GM21381 (cell line): ENCODE results near the gene MZF1.

Source experiments
- ATAC-seq: cut with Tn5 transposase; IDR thresholded peaks from one replicate; pipeline ENCODE4 v1.9.1; 2021; ENCODE audit warnings: mild to moderate bottlenecking, moderate library complexity; ENCODE audit not compliant: unreplicated experiment

Gene MZF1

GRCh38 chr19:58570770-58571574 lies 2.2 kb downstream of the MZF1 start:
- ATAC-seq: no peak

GRCh38 chr19:58569943-58570670 lies 3.0 kb downstream of the MZF1 start:
- no peak for ATAC-seq

GRCh38 chr19:58569191-58569942 lies 3.8 kb downstream of the MZF1 start:
- ATAC-seq: no peak

GRCh38 chr19:58568453-58569130 lies 4.5 kb downstream of the MZF1 start:
- ATAC-seq: no peak

DNA sequence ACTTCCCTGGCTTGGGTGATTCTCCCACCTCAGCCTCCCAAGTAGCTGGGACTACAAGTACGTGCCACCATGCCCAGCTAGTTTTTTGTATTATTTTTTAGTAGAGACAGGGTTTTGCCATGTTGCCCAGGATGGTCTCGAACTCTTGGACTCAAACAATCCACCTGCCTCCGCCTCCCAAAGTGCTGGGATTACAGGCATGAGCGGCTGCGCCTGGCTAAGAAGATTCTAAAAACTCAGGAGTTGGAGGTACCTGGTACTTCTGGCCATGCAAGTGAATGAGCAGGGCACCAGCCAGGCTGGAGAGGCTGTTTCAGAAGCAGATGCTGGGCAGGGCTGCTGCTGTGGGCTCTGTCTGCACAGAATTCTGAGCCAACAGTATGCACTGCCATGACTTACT lies 6.1 kb downstream of the MZF1 start:
- ATAC-seq: no peak

DNA sequence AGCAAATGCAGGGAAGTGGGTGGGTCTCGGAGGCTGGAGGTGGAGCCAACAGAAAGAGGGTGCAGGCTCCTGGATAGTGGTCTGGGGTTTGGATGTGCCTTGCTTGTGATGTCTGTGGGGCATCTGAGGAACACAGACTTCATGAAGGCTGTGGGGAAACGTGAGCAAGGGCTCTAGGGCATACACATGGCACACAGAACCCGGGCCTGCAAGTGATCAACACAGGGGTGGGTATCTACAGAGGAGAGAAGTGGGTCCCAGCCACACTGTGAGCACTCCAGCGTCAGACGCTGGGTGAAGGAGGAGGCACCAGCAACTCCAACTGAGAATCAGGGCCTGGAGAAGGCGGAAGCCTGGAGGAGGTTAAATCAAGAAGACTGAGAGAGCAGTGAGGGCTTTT lies 9.3 kb downstream of the MZF1 start:
- ATAC-seq: no peak

GRCh38 chr19:58563034-58563573 lies 10.0 kb downstream of the MZF1 start:
- no peak for ATAC-seq

DNA sequence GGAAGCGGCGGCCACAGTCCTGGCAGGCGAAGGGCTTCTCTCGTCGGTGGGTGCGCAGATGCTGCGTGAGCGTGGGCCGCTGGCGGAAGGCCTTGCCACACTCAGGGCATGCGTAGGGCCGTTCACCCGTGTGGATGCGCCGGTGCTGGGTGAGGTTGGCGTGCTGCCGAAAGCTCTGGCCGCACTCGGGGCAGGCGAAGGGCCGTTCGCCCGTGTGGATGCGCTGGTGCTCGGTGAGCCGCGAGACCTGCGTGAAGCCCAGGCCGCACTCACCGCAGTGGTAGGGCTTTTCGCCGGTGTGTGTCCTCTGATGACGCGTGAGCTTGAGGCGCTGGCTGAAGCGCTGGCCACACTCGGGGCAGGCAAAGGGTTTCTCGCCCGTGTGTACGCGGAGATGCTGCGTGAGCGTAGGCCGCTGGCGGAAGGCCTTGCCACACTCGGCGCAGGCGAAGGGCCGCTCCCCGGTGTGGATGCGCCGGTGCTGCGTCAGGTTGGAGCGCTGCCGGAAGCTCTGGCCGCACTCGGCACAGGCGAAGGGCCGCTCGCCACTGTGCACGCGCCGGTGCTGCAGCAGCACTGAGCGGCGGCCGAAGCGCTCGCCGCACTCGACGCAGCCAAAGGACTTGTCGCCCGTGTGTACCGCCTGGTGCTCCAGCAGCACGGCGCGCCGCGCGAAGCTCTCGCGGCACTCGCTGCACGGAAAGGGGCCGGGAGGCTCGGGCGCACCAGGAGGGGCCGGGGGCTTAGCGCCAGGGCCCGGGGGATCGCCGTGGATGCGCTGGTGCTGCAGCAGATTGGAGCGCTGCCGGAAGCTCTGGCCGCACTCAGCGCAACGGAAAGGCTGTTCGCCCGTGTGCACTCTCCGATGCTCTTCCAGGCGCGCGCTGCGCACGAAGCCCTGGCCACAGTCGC lies 10.8 kb downstream of the MZF1 start:
- no peak for ATAC-seq

GRCh38 chr19:58561373-58562121 lies 11.6 kb downstream of the MZF1 start:
- ATAC-seq: no peak

DNA sequence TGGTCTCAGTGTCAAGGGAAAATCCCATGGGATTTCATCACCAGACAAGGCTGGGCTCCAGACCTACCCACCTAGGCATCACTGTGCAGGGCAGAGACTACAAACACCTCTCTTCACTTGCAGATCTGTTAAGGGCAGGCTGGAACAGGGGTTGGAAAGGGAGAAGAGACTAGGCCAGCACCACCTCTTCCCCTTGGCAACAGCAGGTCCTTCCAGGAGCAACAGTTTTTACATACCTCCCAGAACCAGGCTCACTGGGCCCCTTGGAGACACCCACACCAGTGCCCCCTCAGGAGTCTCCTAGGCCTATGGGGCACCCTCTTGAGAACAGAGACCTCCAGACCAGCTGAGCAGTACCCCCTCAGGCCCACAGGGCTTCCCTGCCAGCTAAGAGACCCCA lies 12.2 kb downstream of the MZF1 start:
- ATAC-seq: no peak

- ATAC-seq: no peak
Measured at GRCh38 chr19:58560007-58560887, 12.9 kb downstream of the MZF1 start.

DNA sequence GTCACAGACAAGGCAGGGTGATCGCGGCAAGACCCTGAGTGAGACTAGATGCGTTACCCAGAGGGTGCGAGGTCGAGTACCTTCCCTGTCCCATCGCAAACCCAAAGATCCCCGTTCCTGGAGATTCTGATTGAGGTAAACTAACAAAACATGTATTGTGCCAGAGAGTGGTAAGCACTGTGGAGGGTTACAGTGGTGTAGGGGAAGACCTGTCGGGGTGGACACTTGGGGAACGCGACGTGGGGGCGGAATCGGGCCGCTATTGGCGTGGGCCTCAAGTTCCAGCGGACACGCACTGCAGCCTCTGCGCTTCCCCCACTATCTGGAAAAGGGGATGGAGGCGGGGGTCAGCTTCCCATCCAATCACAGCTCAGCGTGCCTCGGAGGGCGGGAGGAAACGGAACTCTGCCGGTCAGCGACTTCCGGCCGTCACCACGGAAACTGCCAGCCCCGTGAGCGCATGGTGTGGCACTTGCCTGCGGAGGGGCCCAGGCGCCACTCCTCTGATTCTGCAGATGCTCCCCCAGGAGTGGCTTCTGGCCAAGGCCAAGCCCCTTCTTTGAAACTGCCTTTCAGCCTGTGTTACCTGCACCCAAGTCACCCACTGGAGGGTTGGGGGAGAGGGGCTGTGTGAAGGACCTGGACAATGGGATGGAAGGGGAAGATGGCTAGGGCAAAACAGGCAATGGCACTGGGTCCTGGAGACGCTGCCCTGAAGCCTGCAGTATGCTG lies 13.7 kb downstream of the MZF1 start:
- ATAC-seq: peak; percentile 18

GRCh38 chr19:58558623-58559274 lies 14.4 kb downstream of the MZF1 start:
- ATAC-seq: peak; percentile 55

DNA sequence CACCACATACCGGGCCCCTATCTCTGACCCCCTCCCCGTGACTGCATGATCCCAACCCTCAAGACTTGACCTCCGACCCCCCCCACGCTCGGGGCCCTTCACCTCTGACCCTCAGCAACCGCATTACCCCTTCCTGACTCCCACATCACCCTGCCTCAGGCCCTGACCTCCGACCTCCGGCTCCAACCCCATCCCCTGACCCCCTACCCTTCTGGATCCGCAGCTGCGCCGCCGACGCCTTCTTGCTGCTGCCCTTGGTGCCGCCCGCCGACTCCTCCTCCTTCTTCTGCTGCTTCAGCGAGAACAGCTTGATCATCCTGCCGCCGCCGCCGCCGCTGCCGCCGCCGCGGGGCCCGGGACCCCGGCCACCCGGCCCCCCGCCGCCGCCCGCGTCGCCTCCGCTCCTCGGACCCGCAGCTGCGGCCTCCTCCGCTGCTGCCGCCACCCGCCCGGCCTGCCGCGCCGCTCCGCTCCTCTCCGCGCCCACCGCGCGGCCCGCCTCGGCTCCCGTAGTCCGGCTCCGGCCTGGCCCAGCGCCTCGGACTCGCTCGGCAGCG lies 15.0 kb downstream of the MZF1 start, which contains the start of gene UBE2M:
UBE2M (minus strand) TSS at position 546 of the 557 bp plus-strand sequence; CDS start at position 316, 230 bp downstream.
- no peak for ATAC-seq

DNA sequence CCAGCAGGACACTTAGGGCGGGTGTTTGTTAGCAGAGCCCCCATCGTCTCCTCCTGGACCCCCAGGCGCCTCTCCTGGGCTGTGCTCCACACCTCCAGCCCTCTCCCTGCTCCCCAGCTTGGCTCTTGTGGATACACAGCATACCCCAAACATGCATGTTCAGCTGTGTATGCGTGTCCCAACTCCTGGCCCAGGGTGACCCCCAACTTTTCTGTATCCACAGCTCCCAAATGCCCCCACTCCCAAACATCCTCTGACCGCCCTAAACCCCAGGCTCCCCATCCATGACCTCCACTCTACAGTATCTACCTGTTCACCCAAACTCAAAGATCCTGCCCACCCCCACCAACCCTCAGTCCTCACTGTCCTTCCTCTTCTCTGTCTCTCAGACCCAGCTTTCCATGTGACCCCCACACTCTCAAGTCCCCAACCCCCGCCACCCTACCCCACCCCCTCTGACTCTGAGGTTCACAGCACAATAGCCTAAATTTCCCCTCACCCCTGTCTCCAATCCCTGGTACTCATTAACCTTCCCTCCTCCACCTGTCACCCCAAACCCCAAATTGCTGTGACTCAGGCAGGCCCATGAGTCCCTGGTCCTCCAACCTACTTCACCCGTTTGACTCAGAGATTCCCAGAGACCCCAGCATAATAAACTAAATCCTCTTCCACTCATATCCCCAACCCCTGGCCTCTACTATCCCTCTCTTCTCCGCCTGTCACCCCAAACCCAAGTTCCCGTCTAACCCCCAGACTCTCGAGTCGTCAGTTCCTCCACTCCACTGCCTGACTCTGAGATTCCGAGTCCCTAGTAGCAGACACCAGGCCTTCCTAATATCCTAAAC lies 15.7 kb downstream of the MZF1 start:
- no peak for ATAC-seq
